ENCODE data around the gene HSBP1L1.

DNA sequence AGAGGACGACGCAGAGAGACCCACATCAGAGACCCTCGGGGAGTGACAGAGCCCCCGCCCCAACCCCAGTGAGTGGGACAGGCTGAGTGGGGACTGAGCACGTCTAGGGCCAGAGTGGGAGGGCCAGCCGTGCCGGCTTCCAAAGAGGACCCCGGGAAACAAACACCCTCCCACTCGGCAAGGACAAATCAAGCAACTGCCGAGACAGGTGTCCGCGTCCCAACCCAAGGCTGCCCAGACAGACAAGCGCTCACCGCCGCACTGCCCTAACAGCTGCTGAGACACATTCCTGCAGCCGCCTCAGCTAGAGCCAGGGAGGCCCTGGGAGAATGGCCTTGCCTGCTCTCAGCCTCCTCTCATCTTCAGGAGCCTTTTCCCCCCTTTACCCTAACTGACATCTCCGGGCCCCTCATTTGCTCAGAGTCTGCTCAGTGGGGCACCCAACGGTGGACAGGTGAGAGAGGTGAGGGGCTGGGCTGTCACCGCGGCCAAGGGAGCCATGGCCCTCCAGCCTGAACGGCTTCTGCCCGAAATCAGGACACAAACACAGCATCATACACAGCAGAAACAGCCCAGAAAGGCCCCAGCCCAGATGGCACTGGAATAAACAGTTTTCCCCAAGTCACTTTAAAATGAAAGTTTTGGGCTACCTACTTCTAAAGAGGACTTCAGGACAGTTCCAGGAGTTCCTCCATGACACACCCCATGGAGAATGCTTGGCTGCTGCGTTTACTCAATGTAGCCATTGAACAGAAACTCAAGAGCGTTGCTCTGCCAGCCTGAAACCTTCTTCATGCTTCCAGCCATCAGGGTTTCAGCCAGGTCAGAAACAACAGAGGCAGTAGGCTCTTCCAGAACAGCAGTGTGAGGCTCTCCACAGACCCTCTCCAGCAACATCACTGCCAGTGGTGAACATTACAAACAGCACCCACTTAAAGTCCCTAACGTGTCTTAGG lies 36.6 kb upstream of the HSBP1L1 start:
- no peak for TF ChIP-seq TCF7L2 (IDR thresholded peaks at IDR 0.05; ENCODE audit: borderline replicate concordance, extremely low read depth, insufficient read depth, insufficient read length)
- no peak for TF ChIP-seq POLR2AphosphoS5 (IDR thresholded peaks at IDR 0.05; ENCODE audit: low read depth, low read length)
- TF ChIP-seq, protein P1, sequence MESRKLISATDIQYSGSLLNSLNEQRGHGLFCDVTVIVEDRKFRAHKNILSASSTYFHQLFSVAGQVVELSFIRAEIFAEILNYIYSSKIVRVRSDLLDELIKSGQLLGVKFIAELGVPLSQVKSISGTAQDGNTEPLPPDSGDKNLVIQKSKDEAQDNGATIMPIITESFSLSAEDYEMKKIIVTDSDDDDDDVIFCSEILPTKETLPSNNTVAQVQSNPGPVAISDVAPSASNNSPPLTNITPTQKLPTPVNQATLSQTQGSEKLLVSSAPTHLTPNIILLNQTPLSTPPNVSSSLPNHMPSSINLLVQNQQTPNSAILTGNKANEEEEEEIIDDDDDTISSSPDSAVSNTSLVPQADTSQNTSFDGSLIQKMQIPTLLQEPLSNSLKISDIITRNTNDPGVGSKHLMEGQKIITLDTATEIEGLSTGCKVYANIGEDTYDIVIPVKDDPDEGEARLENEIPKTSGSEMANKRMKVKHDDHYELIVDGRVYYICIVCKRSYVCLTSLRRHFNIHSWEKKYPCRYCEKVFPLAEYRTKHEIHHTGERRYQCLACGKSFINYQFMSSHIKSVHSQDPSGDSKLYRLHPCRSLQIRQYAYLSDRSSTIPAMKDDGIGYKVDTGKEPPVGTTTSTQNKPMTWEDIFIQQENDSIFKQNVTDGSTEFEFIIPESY (IDR thresholded peaks at IDR 0.05; ENCODE audit: extremely low read depth, insufficient replicate concordance, low read length): no peak
- TF ChIP-seq EZH2 (IDR thresholded peaks at IDR 0.05): no peak
